ENCODE data around the gene PYDC1.
"Not testable (repeated sequence)": the region's sequence is repeated elsewhere in the genome, so short reads cannot be mapped to it uniquely, and the experiment has no call there.

The PYDC1 gene

DNA sequence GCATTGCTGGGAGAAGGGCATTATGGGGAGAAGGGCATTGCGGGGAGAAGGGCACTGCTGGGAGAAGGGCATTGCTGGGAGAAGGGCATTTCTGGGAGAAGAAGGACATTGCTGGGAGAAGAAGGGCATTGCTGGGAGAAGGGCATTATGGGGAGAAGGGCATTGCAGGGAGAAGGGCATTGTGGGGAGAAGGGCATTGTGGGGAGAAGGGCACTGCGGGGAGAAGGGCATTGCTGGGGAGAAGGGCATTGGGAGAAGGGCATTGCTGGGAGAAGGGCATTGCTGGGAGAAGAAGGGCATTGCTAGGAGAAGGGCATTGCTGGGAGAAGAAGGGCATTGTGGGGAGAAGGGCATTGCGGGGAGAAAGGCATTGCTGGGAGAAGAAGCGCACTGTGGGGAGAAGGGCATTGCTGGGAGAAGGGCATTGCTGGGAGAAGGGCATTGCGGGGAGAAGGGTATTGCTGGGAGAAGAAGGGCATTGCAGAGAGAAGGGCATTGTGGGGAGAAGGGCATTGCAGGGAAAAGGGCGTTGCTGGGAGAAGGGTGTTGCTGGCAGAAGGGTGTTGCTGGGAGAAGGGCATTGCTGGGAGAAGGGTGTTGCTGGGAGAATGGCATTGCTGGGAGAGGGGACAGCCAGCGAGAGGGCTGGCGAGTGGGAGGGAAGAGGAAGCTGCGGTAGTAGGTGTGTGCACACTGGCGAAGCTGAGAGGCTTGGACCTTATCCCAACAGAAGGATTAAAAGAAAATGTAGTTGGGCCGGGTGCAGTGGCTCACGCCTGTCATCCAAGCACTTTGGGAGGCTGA is 4.6 kb upstream of the PYDC1 start:
- DNase-seq: no peak

DNA sequence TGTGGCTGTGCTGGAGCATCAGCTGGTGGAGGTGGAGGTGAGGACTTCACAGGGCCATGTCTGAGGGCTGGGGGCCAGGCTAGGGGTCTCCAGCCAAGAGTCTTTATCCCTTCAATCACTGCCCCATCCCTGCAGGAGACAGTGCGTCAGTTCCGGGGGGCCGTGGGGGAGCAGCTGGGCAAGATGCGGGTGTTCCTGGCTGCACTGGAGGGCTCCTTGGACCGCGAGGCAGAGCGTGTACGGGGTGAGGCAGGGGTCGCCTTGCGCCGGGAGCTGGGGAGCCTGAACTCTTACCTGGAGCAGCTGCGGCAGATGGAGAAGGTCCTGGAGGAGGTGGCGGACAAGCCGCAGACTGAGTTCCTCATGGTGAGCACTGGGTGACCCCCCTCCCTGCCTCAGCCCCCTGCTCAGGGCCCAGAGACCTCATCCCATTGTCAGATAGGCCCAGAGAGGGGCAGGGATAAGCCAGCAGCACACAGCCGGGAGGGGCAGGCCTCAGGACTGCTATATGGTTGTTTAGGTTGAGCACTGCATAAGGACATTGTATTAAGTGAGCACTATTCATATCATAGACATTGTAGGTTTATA is 2.3 kb upstream of the PYDC1 start:
- no peak for DNase-seq

DNA sequence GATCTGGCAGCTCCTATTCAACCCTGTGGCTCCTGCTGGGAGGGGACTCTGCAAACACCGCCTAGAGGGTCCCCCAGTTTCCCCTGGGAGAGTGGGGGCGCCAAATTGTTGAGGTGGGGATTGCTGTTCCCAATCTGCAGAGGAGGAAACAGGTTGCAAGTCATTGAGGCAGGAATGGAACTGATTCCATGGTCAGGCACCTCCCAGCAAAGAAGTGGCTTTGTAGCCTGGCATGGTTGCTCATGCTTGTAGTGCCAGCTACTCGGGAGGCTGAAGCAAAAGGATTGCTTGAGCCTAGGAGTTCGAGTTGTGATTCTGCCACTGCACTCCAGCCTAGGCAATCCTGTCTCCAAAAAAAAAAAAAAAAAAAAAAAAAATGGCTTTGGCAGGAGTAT is 198 bp upstream of the PYDC1 start:
- no peak for DNase-seq

DNA sequence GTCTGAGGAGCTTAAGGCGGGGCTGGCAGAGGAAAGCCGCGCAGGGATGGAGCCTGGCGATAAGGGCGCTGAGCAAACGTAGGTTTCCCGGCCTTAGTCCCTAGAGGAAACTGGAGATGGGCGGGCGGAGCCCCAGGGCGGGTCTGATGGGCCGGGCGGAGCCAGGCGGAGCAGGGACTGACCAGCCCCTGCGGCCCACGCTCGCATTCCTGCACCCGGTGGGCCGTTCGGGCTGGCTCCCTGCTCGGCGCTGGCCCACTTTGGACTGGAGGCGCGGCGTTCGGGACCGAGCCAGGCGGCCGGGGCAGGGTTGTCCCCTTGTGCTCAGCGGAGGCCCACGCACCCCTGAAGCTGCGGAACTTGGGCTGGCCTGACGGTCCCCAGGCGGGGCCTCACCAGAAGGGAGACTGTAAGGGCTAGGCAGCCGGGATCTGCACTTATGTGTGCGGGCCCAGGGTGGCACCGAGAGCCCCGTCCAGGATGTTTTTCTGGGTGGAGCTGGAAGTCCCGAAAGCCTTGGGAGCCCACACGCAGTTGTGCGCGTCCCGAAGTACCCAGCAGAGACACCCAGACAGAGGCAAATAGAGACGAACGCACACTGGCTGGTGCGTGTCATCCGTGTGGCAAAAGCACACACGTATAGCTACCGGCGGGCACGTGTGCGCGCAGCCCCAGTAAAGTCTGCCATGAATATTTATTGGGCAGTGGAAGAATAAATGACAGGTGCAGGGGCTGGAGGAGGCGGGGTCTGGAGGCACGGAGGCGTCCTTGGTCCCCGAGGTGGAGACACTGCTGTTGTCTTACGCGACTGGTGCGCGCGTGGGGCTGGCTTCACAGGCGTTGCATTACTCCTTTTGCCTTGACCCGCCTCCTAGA is 1.4 kb downstream of the PYDC1 start:
- DNase-seq: no peak

DNA sequence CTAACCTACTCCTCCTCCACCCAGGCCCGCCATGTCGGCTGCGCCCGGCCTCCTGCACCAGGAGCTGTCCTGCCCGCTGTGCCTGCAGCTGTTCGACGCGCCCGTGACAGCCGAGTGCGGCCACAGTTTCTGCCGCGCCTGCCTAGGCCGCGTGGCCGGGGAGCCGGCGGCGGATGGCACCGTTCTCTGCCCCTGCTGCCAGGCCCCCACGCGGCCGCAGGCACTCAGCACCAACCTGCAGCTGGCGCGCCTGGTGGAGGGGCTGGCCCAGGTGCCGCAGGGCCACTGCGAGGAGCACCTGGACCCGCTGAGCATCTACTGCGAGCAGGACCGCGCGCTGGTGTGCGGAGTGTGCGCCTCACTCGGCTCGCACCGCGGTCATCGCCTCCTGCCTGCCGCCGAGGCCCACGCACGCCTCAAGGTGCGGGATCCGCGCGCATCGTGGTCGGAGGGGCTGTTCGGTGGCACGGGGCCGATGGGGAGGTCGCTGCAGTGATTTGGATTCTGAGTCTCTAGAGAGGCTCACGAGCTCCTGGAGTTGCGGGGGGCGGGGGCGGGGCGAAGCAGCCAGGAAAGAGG is 2.1 kb downstream of the PYDC1 start:
- no peak for DNase-seq

DNA sequence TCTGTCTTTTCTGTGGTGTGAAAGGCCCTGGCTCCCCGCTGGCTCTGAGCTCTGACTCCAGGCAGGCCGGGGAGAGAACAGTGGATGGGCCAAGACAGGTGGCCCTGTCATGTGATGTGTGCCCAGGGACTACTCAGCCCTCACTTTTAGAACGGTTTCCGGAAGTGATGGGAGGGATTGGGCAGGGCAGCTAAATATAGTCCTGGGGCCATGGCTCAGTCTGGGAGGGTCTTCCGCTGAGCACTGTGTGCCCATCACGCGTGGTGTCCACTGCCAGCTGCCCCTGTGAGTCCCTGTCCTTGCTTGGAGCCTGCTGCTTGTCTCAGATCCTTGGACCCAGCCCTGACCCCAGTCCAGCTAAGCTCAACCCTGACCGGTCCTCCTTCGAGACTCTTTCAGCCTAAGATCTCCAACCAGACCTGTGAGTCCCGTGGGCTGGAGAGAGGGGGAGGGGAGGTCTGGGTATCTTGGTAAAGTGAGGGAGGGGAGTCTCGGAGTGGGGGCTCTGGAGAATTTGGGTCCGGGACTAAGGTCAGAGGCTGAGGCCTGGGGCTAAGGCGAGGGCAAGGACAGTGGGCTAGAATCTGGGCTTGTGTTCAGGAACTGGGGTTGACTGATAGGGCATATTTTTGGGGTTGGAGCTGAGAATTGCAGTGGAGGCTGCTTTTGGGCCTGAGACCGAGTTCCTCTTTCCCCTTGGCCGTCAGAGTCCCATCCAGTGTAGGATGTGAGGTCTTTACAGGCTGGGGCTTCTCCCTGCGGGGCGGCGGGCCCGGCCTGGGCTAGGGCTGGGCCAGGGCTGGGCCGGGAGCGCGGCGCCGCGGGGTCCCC is 2.8 kb downstream of the PYDC1 start, which contains the start of gene TRIM72:
TRIM72 (plus strand) TSS at position 243 of the 831 bp plus-strand sequence. CDS start 620 bp downstream, outside the sequence.
- DNase-seq: no peak

DNA sequence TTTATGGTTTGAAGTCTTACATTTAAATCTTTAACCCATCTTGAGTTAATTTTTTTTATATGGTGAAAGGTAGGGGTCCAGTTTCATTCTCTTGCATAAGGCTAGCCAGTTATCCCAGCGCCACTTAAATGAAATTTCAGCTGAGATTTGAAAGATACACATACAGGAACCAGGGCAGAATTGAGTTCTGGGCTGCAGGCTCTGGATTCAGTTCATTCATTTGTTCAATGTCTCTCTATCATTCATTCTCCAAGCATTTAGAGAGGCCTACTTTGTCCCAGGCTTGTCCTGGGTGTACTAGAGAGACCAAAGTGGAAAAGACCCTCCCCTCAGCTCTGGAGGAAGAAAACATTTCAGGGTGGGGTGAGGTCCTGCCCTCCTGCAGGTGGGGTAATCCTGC is 3.6 kb downstream of the PYDC1 start:
- no peak for DNase-seq

DNA sequence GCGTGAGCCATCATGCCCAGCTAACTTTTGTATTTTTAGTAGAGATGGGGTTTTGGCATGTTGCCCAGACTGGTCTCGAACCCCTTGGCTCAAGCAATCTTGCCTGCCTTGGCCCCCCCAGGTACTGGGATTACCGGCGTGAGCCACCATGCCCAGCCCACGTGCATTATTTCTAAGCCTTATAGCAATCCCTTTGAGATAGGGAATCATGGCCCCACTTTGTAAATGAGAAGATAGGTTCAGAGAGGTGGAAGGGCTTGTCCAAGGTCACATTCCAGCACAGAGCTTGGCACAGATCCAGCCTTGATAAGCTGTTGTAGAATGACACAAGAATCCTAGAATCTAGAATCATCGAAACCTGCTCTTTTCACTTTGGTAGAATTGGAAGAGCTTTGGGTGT is 10.2 kb downstream of the PYDC1 start:
- no peak for DNase-seq

DNA sequence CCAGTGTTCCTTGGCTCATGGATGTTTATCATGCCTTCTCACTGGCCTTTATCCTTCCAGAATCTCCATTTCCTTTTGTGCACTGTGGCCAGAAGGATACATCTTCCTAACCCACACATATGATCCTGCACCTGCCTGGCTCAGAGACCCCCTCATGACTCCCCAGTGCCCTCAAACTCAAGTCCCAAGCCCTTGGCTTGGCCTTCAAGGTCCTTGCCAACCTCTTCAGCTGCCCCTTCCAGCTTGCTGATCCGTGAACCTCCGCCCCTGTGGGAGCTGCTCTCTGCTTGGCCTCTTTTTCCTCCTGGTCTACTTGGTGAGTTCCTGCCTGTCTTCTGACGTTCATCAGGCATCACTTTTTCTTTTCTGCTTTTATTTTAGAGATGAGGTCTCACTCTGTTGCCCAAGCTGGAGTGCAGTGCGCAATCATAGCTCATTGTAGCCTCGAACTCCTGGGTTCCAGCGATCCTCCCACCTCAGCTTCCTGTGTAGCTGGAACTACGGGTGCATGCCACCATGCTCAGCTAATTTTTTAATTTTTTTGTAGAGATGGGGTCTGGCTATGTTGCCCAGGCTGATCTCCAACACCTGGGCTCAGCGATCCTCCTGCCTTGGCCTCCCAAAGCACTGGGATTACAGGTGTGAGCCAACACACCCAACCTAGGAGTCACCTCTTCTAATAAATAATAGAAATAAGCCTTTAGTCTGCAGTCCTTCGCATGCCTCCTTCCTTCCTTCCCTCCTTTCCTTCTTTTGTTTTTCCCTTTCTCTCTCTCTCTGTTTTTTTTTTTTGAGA is 11.9 kb downstream of the PYDC1 start:
- DNase-seq: no peak

DNA sequence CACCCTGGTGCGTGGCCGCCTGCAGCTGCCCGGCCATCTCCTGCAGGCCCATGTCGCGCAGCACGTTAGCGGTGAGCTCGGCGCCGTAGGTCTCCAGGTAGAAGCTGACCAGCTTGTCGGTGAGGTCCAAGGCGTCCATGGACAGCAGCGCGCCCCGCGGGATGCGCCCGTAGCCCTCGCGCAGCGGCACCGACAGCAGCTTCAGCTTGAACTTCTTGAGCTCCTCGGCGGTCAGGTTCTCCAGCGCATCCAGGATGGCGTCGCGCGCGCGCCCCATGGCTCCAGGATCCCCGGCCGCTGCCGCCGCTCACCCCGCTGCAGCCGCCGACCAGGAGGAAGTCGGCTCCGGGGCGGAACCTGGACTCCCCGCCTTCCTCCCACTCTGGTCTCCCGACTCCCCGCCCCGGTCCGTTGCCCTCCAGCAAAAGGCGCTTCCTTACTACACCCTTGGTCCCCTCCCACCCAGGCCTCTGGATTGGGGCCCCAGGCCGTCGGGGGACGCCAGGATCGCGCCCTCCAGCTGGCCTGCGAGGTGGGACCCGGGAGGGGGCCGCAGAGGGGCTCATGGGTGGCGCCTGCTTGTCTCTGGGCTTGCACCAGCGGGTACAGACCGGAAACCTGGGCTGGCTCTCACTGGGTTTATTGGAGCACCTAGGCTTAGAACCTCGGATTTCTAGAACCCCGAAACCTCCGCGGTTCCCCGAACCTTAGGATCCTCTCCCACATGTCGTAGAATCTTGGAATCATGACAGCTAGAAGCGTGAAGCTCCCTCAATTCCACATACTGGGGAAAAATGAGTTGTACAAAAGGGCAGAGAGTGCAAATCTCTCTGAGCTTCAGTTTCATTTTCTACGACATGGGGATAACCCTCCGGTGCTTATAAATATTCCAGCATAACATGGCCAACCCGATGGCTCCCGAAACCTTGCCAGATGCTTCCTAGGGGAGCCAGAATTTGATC is 14.2 kb downstream of the PYDC1 start, which contains the start of gene PYCARD:
PYCARD (minus strand) TSS at position 347 of the 962 bp plus-strand sequence; CDS start at position 277, 70 bp downstream.
- no peak for DNase-seq

DNA sequence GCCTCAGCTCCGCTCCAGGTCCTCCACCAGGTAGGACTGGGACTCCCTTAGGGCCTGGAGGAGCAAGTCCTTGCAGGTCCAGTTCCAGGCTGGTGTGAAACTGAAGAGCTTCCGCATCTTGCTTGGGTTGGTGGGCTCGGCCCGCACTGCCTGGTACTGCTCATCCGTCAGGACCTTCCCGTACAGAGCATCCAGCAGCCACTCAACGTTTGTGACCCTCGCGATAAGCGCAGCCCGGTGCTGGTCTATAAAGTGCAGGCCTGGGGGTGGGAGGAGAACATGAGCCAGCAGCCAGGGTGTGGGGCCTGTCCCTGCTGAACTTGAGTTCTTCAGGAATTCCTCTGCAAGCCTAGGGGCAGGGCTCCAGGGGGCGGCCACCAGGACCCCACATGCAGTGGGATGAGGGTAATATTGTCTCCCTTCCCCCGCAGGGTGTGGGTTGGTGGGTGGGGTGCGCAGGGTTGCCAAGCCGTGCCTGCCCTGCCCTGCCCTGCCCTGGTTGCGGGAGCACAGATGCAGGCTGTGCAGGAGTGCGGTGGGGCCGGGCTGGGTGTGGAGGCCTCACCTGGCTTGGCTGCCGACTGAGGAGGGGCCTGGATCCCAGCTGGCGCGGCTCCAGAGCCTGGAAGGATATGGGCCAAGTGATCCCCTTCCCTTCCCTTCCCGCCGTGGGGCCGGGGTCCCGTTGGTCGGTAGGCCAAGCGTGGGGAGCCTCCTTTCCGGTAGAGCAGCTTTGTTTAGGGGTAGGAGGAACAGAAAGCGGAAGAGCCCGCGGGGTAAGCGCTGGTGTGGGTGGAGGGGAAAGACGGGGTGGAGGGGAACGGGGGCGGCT is 15.1 kb downstream of the PYDC1 start:
- DNase-seq: no peak

DNA sequence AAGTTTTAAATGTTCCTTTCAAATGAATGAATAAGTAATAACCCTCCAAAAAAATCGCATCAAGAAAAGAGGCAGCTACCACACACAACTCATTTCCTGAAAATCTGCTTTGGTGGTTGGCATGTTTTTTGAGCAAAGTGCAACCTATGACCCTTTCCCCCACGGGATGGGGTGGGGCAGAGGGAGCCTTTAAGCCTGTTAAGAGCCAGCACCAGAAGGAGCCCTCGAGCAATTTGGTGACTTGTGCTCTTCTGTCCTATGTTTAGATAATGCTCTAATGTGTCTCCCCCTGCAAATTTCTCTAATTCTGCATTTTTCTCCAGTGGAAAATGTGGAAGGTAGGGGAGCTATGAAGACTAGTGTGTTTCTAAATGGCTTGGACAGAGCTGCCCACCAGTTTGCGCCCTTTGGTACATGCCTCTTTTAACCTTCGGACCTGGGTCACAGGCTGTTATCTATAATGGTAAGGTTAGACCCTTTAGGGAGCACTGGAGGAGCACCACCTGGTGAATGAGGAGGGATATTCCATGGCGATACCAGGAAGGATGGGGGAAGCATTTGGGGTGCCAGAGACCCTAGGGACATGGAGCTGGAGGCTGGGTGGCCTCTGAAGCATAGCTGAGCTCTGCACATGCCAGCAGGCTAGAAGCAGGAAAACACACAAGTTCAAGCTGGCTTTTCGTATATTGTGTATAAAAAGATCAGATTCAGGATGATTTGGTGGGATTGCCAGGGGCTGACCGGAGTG is 15.9 kb downstream of the PYDC1 start:
- no peak for DNase-seq

DNA sequence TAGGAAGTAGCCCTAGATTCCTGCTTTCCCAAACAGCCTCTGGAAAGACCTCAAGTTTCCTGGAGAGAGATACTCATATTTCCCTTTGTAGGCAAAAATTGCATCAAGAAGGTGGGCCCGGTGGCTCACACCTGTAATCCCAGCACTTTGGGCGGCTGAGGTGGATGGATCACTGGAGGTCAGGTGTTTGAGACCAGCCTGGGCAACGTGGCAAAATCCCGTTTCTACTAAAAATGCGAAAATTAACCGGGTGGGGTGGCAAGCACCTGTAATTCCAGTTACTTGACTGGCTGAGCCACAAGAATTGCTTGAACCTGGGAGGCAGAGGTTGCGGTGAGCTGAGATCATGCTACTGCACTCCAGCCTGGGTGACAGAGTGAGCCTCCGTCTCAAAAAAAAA is 16.8 kb downstream of the PYDC1 start:
- not testable (repeated sequence) for DNase-seq

DNA sequence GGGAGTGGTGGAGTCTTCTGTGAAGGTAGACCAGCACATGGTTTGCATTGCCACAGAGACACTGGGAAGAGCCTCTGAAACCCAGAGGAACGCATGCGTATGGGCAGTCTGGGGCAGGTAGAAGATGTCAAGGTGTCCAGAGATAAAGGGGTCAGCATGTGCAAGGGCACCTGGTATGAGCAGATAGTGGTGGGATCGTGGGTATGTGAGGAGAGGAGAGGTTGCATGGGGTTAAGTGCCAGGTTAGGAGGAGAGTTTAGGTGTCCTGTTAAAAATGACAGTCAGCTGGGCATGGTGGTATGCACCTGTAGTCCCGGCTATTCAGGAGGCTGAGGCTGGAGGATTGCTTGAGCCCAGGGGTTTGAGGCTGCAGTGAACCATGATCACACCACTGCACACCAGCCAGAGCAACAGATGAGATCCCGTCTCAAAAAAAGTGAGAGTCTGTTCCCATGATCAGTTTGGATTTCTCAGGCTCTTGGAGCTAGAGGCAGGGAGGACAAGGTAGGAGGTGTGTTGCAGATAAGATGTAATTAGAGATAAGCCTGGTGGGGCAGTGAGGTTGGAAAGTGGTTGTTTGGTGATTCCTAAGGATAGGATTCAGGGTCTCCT is 17.4 kb downstream of the PYDC1 start:
- DNase-seq: no peak

DNA sequence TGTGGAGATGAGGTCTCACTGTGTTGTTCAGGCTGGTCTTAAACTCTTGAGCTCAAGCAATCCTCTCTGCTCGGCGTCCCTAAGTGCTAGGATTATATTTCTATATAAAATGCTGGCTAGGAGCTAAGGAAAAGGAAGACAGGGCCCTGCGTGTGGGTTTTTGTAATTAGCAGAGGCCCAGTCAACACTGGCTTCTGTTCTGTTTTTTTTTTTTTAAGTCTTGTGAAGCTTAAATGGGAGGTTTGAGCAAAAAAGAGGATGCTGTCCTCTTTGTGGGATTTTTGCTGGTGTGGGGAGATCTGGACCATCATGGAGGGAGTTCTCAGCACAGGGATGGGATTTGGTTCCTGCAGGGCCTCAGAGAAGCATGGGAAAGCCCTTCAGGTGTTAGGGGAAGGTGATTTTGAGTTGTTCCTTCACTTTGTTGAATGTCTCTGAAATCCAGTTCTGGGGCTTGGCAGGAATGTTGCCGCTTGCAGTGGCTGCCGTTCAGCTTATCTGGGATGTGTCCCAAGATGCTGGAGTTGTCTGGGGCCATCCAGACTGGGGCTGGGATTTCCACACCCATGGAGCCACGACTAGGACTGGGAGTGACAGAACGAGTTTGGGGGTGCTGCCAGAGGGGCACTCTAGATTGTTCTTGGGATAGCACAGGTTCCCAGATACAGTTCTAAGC is 18.6 kb downstream of the PYDC1 start:
- DNase-seq: no peak

DNA sequence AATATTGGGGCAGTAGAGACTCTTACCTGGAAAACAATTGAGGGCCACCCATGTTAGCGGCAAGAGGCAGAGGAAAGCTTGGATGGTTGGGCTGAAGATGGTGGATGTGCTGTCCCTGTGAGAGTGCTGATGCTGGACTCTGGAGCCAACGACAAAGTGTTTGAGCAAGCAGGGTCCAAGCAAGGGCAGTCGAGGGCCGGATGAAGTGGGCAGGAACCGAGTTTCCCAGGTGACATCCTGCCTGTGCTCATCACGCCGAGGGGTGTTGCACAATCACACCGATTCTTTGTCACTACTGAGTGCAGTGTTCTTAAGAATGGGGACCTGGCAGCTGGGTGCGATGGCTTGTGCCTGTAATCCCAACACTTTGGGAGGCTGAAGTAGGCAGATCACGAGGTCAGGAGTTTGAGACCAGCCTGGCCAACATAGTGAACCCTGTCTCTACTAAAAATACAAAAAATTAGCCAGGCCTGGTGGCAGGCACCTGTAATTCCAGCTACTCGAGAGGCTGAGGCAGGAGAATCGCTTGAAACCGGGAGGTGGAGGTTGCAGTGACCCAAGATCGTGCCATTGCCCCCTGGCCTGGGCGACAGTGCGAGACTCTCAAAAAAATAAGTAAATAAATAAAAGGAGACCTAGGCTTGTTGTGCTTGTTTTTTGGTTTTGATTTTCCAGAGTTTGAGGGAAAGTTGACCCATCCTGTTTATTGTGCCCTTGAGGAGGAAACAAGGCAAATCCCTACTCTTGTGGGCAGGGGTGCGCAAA is 20.4 kb downstream of the PYDC1 start:
- DNase-seq: no peak

Measured in SHP77 treated with DMSO at 0.1 percent for 48 hours (cell line).